ENCODE measurements around the gene ABO.
"Not testable (repeated sequence)": the region's sequence is repeated elsewhere in the genome, so short reads cannot be mapped to it uniquely, and the experiment has no call there.

The ABO gene

GRCh38 chr9:133275105-133276000, at the start of gene ABO:
ABO (minus strand) TSS chr9:133275201.
- H3K4me1 ChIP-seq (ENCODE audit: insufficient read depth, low read length) = no peaks in the 10 kb centered on the region
- H3K36me3 ChIP-seq (ENCODE audit: insufficient read depth, low read length) = no peaks in the 10 kb centered on the region
- no peaks in the 10 kb centered on the region; the same call in none of the 2 replicates for H3K9me3 ChIP-seq (ENCODE audit: control insufficient read depth, insufficient read depth, low read length)
- peak within 1 kb of the TSS; percentile 52 for H3K9ac ChIP-seq (ENCODE audit: low read depth, low read length)

- H3K9me3 ChIP-seq (ENCODE audit: control insufficient read depth, insufficient read depth, low read length) = no peaks in the 10 kb centered on the region; the same call in 1 of the 2 replicates
- H3K4me1 ChIP-seq (ENCODE audit: insufficient read depth, low read length) = peaks cover 4% of the 10 kb centered on the region; the same call in 1 of the 2 replicates
- no peaks in the 10 kb centered on the region; the same call in 1 of the 2 replicates for H3K36me3 ChIP-seq (ENCODE audit: insufficient read depth, low read length)
- no peak overlapping the region for H3K9ac ChIP-seq (ENCODE audit: low read depth, low read length)
Measured at GRCh38 chr9:133323991-133324703, 49.1 kb upstream of the ABO start.

- H3K9ac ChIP-seq (ENCODE audit: low read depth, low read length) = no peak overlapping the region
- H3K4me1 ChIP-seq (ENCODE audit: insufficient read depth, low read length) = no peaks in the 10 kb centered on the region
- H3K9me3 ChIP-seq (ENCODE audit: control insufficient read depth, insufficient read depth, low read length) = no peaks in the 10 kb centered on the region; the same call in 1 of the 2 replicates
Measured at GRCh38 chr9:133323211-133323610, 48.2 kb upstream of the ABO start.

GRCh38 chr9:133322701-133323100, 47.7 kb upstream of the ABO start:
- Histone ChIP-seq H3K4me1 (ENCODE audit: insufficient read depth, low read length) (no peaks in the 10 kb centered on the region), H3K36me3 (ENCODE audit: insufficient read depth, low read length) (no peaks in the 10 kb centered on the region), H3K9me3 (ENCODE audit: control insufficient read depth, insufficient read depth, low read length) (no peaks in the 10 kb centered on the region; the same call in 1 of the 2 replicates)

More at GRCh38 chr9:133323211-133323610, 48.2 kb upstream of the ABO start:
- H3K36me3 ChIP-seq (ENCODE audit: insufficient read depth, low read length) = no peaks in the 10 kb centered on the region

GRCh38 chr9:133321411-133321935, 46.5 kb upstream of the ABO start:
- H3K4me1 ChIP-seq (ENCODE audit: insufficient read depth, low read length) = no peaks in the 10 kb centered on the region
- no peaks in the 10 kb centered on the region; the same call in 1 of the 2 replicates for H3K9me3 ChIP-seq (ENCODE audit: control insufficient read depth, insufficient read depth, low read length)
- no peak overlapping the region for H3K9ac ChIP-seq (ENCODE audit: low read depth, low read length)
- no peaks in the 10 kb centered on the region for H3K36me3 ChIP-seq (ENCODE audit: insufficient read depth, low read length)

More at GRCh38 chr9:133322701-133323100, 47.7 kb upstream of the ABO start:
- no peak overlapping the region for H3K9ac ChIP-seq (ENCODE audit: low read depth, low read length)

- Histone ChIP-seq H3K9me3 (ENCODE audit: control insufficient read depth, insufficient read depth, low read length) (no peaks in the 10 kb centered on the region; the same call in 1 of the 2 replicates), H3K36me3 (ENCODE audit: insufficient read depth, low read length) (no peaks in the 10 kb centered on the region), H3K9ac (ENCODE audit: low read depth, low read length) (no peak overlapping the region), H3K4me1 (ENCODE audit: insufficient read depth, low read length) (no peaks in the 10 kb centered on the region)
Measured at GRCh38 chr9:133320421-133320881, 45.5 kb upstream of the ABO start.

- H3K9ac ChIP-seq (ENCODE audit: low read depth, low read length); H3K36me3 ChIP-seq (ENCODE audit: insufficient read depth, low read length); H3K4me1 ChIP-seq (ENCODE audit: insufficient read depth, low read length); H3K9me3 ChIP-seq (ENCODE audit: control insufficient read depth, insufficient read depth, low read length): not testable (repeated sequence)
Measured at GRCh38 chr9:133317551-133317950, 42.5 kb upstream of the ABO start.

- H3K9me3 ChIP-seq (ENCODE audit: control insufficient read depth, insufficient read depth, low read length) = no peaks in the 10 kb centered on the region
- no peaks in the 10 kb centered on the region for H3K4me1 ChIP-seq (ENCODE audit: insufficient read depth, low read length)
- no peaks in the 10 kb centered on the region for H3K36me3 ChIP-seq (ENCODE audit: insufficient read depth, low read length)
- H3K9ac ChIP-seq (ENCODE audit: low read depth, low read length) = no peak overlapping the region
Measured at GRCh38 chr9:133315997-133316396, 41.0 kb upstream of the ABO start.

GRCh38 chr9:133309608-133310007, 34.6 kb upstream of the ABO start:
- Histone ChIP-seq H3K36me3 (ENCODE audit: insufficient read depth, low read length) (no peaks in the 10 kb centered on the region), H3K9me3 (ENCODE audit: control insufficient read depth, insufficient read depth, low read length) (no peaks in the 10 kb centered on the region), H3K9ac (ENCODE audit: low read depth, low read length) (no peak overlapping the region), H3K4me1 (ENCODE audit: insufficient read depth, low read length) (no peaks in the 10 kb centered on the region)

- Histone ChIP-seq H3K36me3 (ENCODE audit: insufficient read depth, low read length) (no peaks in the 10 kb centered on the region), H3K9ac (ENCODE audit: low read depth, low read length) (no peak overlapping the region), H3K9me3 (ENCODE audit: control insufficient read depth, insufficient read depth, low read length) (no peaks in the 10 kb centered on the region), H3K4me1 (ENCODE audit: insufficient read depth, low read length) (no peaks in the 10 kb centered on the region)
Measured at GRCh38 chr9:133307301-133307700, 32.3 kb upstream of the ABO start.

GRCh38 chr9:133306242-133307204, 31.5 kb upstream of the ABO start:
- no peak overlapping the region for H3K9ac ChIP-seq (ENCODE audit: low read depth, low read length)
- H3K36me3 ChIP-seq (ENCODE audit: insufficient read depth, low read length) = no peaks in the 10 kb centered on the region
- no peaks in the 10 kb centered on the region for H3K4me1 ChIP-seq (ENCODE audit: insufficient read depth, low read length)
- H3K9me3 ChIP-seq (ENCODE audit: control insufficient read depth, insufficient read depth, low read length) = no peaks in the 10 kb centered on the region

GRCh38 chr9:133305731-133306130, 30.7 kb upstream of the ABO start:
- H3K9ac ChIP-seq (ENCODE audit: low read depth, low read length) = no peak overlapping the region
- H3K4me1 ChIP-seq (ENCODE audit: insufficient read depth, low read length) = no peaks in the 10 kb centered on the region
- no peaks in the 10 kb centered on the region for H3K36me3 ChIP-seq (ENCODE audit: insufficient read depth, low read length)
- H3K9me3 ChIP-seq (ENCODE audit: control insufficient read depth, insufficient read depth, low read length) = no peaks in the 10 kb centered on the region

GRCh38 chr9:133304477-133305377, 29.7 kb upstream of the ABO start:
- Histone ChIP-seq H3K36me3 (ENCODE audit: insufficient read depth, low read length) (no peaks in the 10 kb centered on the region), H3K4me1 (ENCODE audit: insufficient read depth, low read length) (no peaks in the 10 kb centered on the region), H3K9ac (ENCODE audit: low read depth, low read length) (no peak overlapping the region), H3K9me3 (ENCODE audit: control insufficient read depth, insufficient read depth, low read length) (no peaks in the 10 kb centered on the region)

All from ES-I3 (cell line).